Measurements from ENCODE around the gene PRICKLE1. TPM values are rescaled to one million over a fixed set of nuclear protein-coding genes. Genes with fewer than 3 reads are reported as not detected.

PRICKLE1 gene
- total and polyA plus RNA-seq, 10 of the 15 experiments (the other 5 are each of a cell fraction or from before 2014, with no cell fraction given), result 0.47 to 2.8 (median 0.86) TPM

DNA sequence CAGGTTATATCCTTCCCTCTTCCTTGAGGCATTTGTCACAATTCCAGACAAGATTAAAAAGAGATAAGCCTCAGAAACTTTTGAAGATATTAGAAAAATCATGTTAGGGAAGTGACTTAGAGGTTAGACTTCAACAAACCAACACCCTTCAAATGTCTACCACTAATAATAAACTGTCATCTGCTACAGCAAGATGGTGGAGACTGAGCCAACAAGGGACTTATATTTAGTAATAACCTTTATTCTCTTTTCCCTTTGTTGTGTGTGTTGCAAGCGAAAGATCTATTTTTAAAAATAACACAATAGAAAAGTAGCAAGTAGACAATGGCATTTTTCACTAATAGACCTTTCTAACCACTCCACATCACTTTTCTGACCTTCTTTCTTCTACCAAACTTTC, 28.6 kb downstream of the PRICKLE1 start:
- Histone ChIP-seq H4K20me1 (ENCODE audit: control insufficient read depth, insufficient read depth) (no peaks in the 10 kb centered on the region), H3K79me2 (ENCODE audit: control insufficient read depth, insufficient read depth, low read length) (no peaks in the 10 kb centered on the region), H3K36me3 (ENCODE audit: control insufficient read depth in 2 of 2, insufficient read depth in 2 of 2, low read length in 1 of 2) (no peaks in the 10 kb centered on the region), H3K9me3 (replicated peaks; ENCODE audit: control insufficient read depth, insufficient read depth, low read length) (no peaks in the 10 kb centered on the region), H3K4me1 (ENCODE audit: control insufficient read depth, insufficient read depth, low read length) (no peaks in the 10 kb centered on the region), H3K4me3 (no peak overlapping the region), H3K9ac (ENCODE audit: control insufficient read depth, insufficient read depth, low read length) (no peak overlapping the region), H3K4me2 (ENCODE audit: control insufficient read depth, insufficient read depth) (no peak overlapping the region), H3K27me3 (replicated peaks in 1 of 2; ENCODE audit: control insufficient read depth in 2 of 2, insufficient read depth in 2 of 2, low read length in 1 of 2) (no peaks in the 10 kb centered on the region), H3K27ac (ENCODE audit: control insufficient read depth, insufficient read depth) (no peak overlapping the region), H2AFZ (ENCODE audit: control insufficient read depth, low read depth, low read length) (no peak overlapping the region)
- DNase-seq (ENCODE audit: low read depth, low spot score) (no peak), ATAC-seq (no peak), FAIRE-seq (no peak)
- SMC1A ChIA-PET (ENCODE audit: uncharacterized antibody, unreplicated experiment), result no interaction called here
- POLR2A ChIA-PET, result no interaction called here
- intact Hi-C loops (cut with micrococcal nuclease; ENCODE audit: unreplicated experiment) (loop anchor here (10.0 kb wide), 1 partner anchor 1286 kb away; no protein-coding TSS in a partner anchor), in situ Hi-C loops (cut with MboI) (no loop called here)
- CTCF ChIA-PET, result interaction anchor here (0.6 kb wide), 1 partner anchor 8 kb away, joined by 3 read pairs; no protein-coding TSS in a partner anchor
- TF ChIP-seq SIN3A (IDR thresholded peaks at IDR 0.05; ENCODE audit: low read depth, low read length) (no peak), MLLT1 (IDR thresholded peaks at IDR 0.05) (no peak), ZBED1 (IDR thresholded peaks at IDR 0.05; ENCODE audit: borderline replicate concordance) (no peak), SMARCA5 (IDR thresholded peaks at IDR 0.05) (no peak), BRCA1 (IDR thresholded peaks at IDR 0.05; ENCODE audit: low read depth, low read length) (no peak), ESRRA (IDR thresholded peaks at IDR 0.05; ENCODE audit: low read length) (no peak), TCF7 (IDR thresholded peaks at IDR 0.05; ENCODE audit: borderline replicate concordance) (no peak), HSF1 (IDR thresholded peaks at IDR 0.05; ENCODE audit: low read depth, low read length) (no peak)
- TF ChIP-seq, protein P1, sequence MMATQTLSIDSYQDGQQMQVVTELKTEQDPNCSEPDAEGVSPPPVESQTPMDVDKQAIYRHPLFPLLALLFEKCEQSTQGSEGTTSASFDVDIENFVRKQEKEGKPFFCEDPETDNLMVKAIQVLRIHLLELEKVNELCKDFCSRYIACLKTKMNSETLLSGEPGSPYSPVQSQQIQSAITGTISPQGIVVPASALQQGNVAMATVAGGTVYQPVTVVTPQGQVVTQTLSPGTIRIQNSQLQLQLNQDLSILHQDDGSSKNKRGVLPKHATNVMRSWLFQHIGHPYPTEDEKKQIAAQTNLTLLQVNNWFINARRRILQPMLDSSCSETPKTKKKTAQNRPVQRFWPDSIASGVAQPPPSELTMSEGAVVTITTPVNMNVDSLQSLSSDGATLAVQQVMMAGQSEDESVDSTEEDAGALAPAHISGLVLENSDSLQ (IDR thresholded peaks at IDR 0.05), result no peak
- no TSS peak for BruUV-seq (replicated peaks)
- RAD21 ChIA-PET (ENCODE audit: unreplicated experiment), result no interaction called here
- 0% methylated on average over 1 of the region's 1 CpG for WGBS (ENCODE audit: insufficient coverage, insufficient replicate concordance, low lambda C conversion rate, missing lambda C conversion rate)

All from GM12878 (cell line).